ENCODE results near the gene HCRTR1. TPM values are rescaled to one million over a fixed set of nuclear protein-coding genes. Genes with fewer than 3 reads are reported as not detected.

The HCRTR1 gene
- total RNA-seq, 2 experiments from 2014 or later: not detected

DNA sequence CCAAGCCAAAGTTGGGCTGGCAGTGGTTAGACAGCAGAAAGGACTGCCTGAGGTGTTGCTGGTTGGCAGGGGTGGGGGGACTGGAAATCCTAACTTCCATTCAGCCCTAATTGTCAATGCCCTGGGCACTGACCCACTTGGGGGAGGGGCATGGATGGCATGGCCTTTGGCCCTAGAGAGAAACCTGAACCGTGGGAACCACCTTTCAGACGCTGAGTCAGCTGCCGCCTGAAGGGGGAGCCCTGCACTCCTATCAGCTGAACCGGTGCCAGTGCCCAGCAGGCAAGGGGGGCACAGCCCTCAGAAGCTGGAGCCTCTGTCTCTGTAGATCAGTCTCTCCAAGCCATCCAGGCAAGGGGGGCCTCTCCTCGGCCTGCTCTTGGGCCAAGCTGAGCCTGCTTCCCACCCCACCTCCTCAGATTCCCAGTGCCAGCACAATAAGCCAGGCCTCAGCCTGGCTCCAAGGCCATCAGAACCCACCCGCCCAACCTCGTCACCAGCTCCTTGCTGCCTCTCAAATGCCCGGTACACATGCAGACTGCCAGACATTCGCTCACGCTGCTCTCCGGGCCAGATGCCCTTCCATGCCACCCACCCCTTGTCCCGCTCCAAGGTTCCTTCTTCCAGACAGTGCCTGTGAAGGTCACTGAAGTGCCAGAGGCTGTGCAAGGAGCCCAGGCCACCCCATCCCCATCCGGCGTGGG lies 29.6 kb upstream of the HCRTR1 start:
- CTCF ChIA-PET: interaction anchor here (1.1 kb wide), 1 partner anchor 201 kb away, joined by 4 read pairs; no protein-coding TSS in a partner anchor
- H3K9me3 ChIP-seq (ENCODE audit: control insufficient read depth in 1 of 2, insufficient read depth in 1 of 2, low read length in 2 of 2): peaks cover 0 to 3% of the 10 kb centered on the region in 2 experiments
- ATAC-seq (ENCODE audit: poor library complexity) (peak; percentile 58), DNase-seq (peak in 11 of 14 experiments; percentile 13 to 64 (median 19))
- POLR2A ChIA-PET: no interaction called here
- no peaks in the 10 kb centered on the region for H3K4me1 ChIP-seq (ENCODE audit: insufficient read depth, low read length)
- intact Hi-C loops (cut with DNase I, micrococcal nuclease): no loop called here
- Mint-ChIP-seq H3K9me3 (no peaks in the 10 kb centered on the region), H3K4me1 (ENCODE audit: low read depth) (no peaks in the 10 kb centered on the region), H3K36me3 (ENCODE audit: low read depth) (no peaks in the 10 kb centered on the region), H3K27ac (no peak overlapping the region), H3K27me3 (peaks cover 41% of the 10 kb centered on the region), H3K4me3 (no peak overlapping the region)
- peaks cover 2 to 6% of the 10 kb centered on the region in 2 experiments for H3K27me3 ChIP-seq (ENCODE audit: control insufficient read depth in 1 of 2, insufficient read depth in 2 of 2, low read length in 2 of 2)
- no peak overlapping the region for H3K4me3 ChIP-seq (ENCODE audit: low read length)
- TF ChIP-seq, protein P1, sequence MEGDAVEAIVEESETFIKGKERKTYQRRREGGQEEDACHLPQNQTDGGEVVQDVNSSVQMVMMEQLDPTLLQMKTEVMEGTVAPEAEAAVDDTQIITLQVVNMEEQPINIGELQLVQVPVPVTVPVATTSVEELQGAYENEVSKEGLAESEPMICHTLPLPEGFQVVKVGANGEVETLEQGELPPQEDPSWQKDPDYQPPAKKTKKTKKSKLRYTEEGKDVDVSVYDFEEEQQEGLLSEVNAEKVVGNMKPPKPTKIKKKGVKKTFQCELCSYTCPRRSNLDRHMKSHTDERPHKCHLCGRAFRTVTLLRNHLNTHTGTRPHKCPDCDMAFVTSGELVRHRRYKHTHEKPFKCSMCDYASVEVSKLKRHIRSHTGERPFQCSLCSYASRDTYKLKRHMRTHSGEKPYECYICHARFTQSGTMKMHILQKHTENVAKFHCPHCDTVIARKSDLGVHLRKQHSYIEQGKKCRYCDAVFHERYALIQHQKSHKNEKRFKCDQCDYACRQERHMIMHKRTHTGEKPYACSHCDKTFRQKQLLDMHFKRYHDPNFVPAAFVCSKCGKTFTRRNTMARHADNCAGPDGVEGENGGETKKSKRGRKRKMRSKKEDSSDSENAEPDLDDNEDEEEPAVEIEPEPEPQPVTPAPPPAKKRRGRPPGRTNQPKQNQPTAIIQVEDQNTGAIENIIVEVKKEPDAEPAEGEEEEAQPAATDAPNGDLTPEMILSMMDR (IDR thresholded peaks at IDR 0.05): peak; percentile 35
- H3K27ac ChIP-seq (ENCODE audit: low read depth in 1 of 2, low read length in 2 of 2): no peak overlapping the region
- no peaks in the 10 kb centered on the region for H3K36me3 ChIP-seq (ENCODE audit: insufficient read depth, low read length)

DNA sequence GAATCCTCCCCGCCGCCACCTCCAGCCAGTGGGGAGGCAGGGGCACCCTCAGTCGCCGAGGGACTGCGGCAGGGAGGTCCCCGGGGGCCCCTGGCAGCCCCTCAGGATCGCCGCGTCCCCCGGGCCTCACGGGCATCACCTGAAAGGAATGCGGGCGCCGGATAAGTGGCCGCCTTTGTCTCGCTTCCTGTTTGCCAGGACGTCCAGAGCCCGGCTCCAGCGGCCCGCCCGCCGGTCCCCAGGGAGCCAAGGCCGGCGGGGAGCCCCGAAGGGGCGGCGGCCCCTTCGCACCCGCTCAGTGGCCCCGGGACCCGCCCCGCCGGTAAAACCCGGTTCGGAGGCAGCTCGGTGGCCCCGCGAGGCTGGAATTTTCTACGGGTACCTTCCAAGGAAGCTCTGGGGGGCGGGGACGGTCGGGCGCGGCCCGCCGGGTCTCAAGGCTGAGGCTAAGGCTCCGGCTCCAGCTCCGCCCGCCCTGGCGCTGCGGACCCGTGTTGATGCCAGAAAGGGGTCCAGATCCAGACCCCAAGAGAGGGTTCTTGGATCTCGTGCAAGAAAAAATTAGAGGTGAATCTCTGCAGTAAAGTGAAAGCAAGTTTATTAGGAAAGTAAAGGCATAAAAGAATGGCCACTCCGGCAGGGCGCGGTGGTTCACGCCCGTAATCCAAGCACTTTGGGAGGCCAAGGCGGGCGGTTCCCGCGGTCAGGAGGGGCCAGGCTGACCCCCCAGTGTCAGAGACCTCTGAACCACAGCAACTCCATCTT lies 28.6 kb upstream of the HCRTR1 start:
- no peak overlapping the region for H3K4me3 Mint-ChIP-seq

DNA sequence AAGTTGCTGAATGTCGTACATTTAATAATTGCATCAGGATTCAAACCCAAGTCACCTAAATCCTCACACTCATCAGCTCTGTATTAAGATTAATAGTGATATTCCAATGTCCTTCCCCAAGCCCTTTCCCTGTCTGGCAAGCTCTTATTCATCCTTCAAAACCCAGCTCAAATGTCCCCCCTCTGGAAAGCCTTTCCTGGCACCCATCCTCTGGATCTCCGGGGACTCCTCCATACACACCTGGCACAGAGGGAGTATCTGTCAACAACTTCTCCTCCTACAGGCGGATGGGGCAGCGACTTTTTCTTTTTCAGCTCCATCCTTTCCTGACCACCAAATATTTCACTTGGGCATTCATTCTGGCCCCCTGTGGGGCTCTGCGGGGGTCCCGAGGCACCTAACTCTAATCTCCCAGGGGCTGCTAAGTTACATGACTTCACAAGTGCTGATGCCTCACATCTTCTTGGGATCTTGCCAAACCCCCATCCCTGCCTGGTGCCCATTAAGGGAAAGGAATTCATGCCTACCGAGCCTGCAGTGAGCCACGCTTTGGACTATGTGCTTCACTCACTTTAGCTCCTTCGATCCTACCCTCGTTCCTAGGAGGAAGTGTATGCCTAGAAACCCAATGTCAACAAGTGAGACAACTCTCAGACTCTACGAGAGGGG lies 25.9 kb upstream of the HCRTR1 start:
- no peak overlapping the region for H3K27ac Mint-ChIP-seq
- TF ChIP-seq, protein P1 (IDR thresholded peaks at IDR 0.05): no peak
- DNase-seq (no peak), ATAC-seq (ENCODE audit: poor library complexity) (no peak)
- intact Hi-C loops (cut with DNase I, micrococcal nuclease): no loop called here
- H3K4me1 ChIP-seq (ENCODE audit: insufficient read depth, low read length): peaks cover 3% of the 10 kb centered on the region
- ChIA-PET POLR2A (no interaction called here), CTCF (no interaction called here)
- peaks cover 0 to 3% of the 10 kb centered on the region in 2 experiments for H3K9me3 ChIP-seq (ENCODE audit: control insufficient read depth in 1 of 2, insufficient read depth in 1 of 2, low read length in 2 of 2)
- H3K36me3 Mint-ChIP-seq (ENCODE audit: low read depth): no peaks in the 10 kb centered on the region
- H3K4me1 Mint-ChIP-seq (ENCODE audit: low read depth): no peaks in the 10 kb centered on the region
- no peak overlapping the region for H3K4me3 ChIP-seq (ENCODE audit: low read length)
- peaks cover 50% of the 10 kb centered on the region for H3K27me3 Mint-ChIP-seq
- H3K27ac ChIP-seq (ENCODE audit: low read depth in 1 of 2, low read length in 2 of 2): no peak overlapping the region
- no peaks in the 10 kb centered on the region for H3K36me3 ChIP-seq (ENCODE audit: insufficient read depth, low read length)
- no peak overlapping the region for H3K4me3 Mint-ChIP-seq
- H3K9me3 Mint-ChIP-seq: no peaks in the 10 kb centered on the region
- H3K27me3 ChIP-seq (ENCODE audit: control insufficient read depth in 1 of 2, insufficient read depth in 2 of 2, low read length in 2 of 2): peaks cover 2 to 6% of the 10 kb centered on the region in 2 experiments

More for the DNA sequence above, 28.6 kb upstream of the HCRTR1 start:
- Mint-ChIP-seq H3K27me3 (peaks cover 43% of the 10 kb centered on the region), H3K9me3 (no peaks in the 10 kb centered on the region), H3K36me3 (ENCODE audit: low read depth) (no peaks in the 10 kb centered on the region), H3K4me1 (ENCODE audit: low read depth) (no peaks in the 10 kb centered on the region), H3K27ac (no peak overlapping the region)
- CTCF ChIA-PET: no interaction called here
- Histone ChIP-seq H3K4me3 (ENCODE audit: low read length) (no peak overlapping the region), H3K36me3 (ENCODE audit: insufficient read depth, low read length) (no peaks in the 10 kb centered on the region), H3K9me3 (ENCODE audit: control insufficient read depth in 1 of 2, insufficient read depth in 1 of 2, low read length in 2 of 2) (peaks cover 0 to 3% of the 10 kb centered on the region in 2 experiments), H3K4me1 (ENCODE audit: insufficient read depth, low read length) (peaks cover 2% of the 10 kb centered on the region), H3K27ac (ENCODE audit: low read depth in 1 of 2, low read length in 2 of 2) (no peak overlapping the region), H3K27me3 (ENCODE audit: control insufficient read depth in 1 of 2, insufficient read depth in 2 of 2, low read length in 2 of 2) (peaks cover 2 to 6% of the 10 kb centered on the region in 2 experiments)
- TF ChIP-seq, protein P1 (IDR thresholded peaks at IDR 0.05): no peak
- DNase-seq (no peak), ATAC-seq (ENCODE audit: poor library complexity) (no peak)
- POLR2A ChIA-PET: no interaction called here
- intact Hi-C loops (cut with DNase I, micrococcal nuclease): no loop called here

All from CD4-positive, alpha-beta T cell (primary cell).